NCI-H748 (cell line): Measurements from ENCODE around the gene ANHX.

Experiments
- DNase-seq: peaks from one replicate; lab custom pipeline; 2025; ENCODE audit not compliant: unreplicated experiment; lab: John Stamatoyannopoulos, UW

ANHX gene

GRCh38 chr12:133203344-133204263, 32.1 kb downstream of the ANHX start:
- peak; percentile 45 for DNase-seq

- DNase-seq = peak; percentile 17
Measured at GRCh38 chr12:133202493-133203343, 33.0 kb downstream of the ANHX start.

GRCh38 chr12:133201888-133202287, 33.8 kb downstream of the ANHX start:
- no peak for DNase-seq

GRCh38 chr12:133192847-133193246, 42.8 kb downstream of the ANHX start:
- no peak for DNase-seq

GRCh38 chr12:133190176-133190575, 45.5 kb downstream of the ANHX start:
- DNase-seq = no peak

- peak; percentile 96 for DNase-seq
Measured at GRCh38 chr12:133181238-133181959, 54.3 kb downstream of the ANHX start, which contains the start of gene ZNF268. TSS of gene ZNF268 (plus strand) at chr12:133181495. CDS start at chr12:133181998, 503 bp downstream.

- no peak for DNase-seq
Measured at GRCh38 chr12:133180669-133181068, 55.0 kb downstream of the ANHX start.

GRCh38 chr12:133174901-133175300, 60.8 kb downstream of the ANHX start:
- no peak for DNase-seq

- no peak for DNase-seq
Measured at GRCh38 chr12:133172491-133172890, 63.2 kb downstream of the ANHX start.
